GM21381 (cell line): Measurements from ENCODE around the gene GPR52.
A peak's percentile ranks its signal among the peaks of the same experiment; 100 is the strongest.
"Not testable (repeated sequence)": the region's sequence is repeated elsewhere in the genome, so short reads cannot be mapped to it uniquely, and the experiment has no call there.

ENCODE experiments used
- ATAC-seq: cut with Tn5 transposase; IDR thresholded peaks from one replicate; pipeline ENCODE4 v1.9.1; 2021; ENCODE audit warnings: mild to moderate bottlenecking, moderate library complexity; ENCODE audit not compliant: unreplicated experiment

GPR52 gene

GRCh38 chr1:174447866-174448530, at the start of gene GPR52:
Gene GPR52 (plus strand): TSS chr1:174447964. CDS start chr1:174448112, 148 bp downstream.
- no peak for ATAC-seq

GRCh38 chr1:174398246-174398645, 49.5 kb upstream of the GPR52 start:
- peak; percentile 59 for ATAC-seq

GRCh38 chr1:174399211-174399610, 48.6 kb upstream of the GPR52 start:
- ATAC-seq = no peak

GRCh38 chr1:174401075-174401474, 46.7 kb upstream of the GPR52 start:
- ATAC-seq = no peak

- no peak for ATAC-seq
These were observed 42.5 kb upstream of the GPR52 start for GRCh38 chr1:174405219-174405618.

GRCh38 chr1:174406421-174406820, 41.3 kb upstream of the GPR52 start:
- ATAC-seq = no peak

GRCh38 chr1:174407665-174408064, 40.1 kb upstream of the GPR52 start:
- ATAC-seq = no peak

- no peak for ATAC-seq
These were observed 39.6 kb upstream of the GPR52 start for GRCh38 chr1:174408146-174408545.

GRCh38 chr1:174409801-174410200, 38.0 kb upstream of the GPR52 start:
- not testable (repeated sequence) for ATAC-seq

GRCh38 chr1:174413632-174414031, 34.1 kb upstream of the GPR52 start:
- ATAC-seq = no peak

GRCh38 chr1:174414203-174414602, 33.6 kb upstream of the GPR52 start:
- ATAC-seq = no peak

GRCh38 chr1:174415506-174415905, 32.3 kb upstream of the GPR52 start:
- ATAC-seq = no peak

- no peak for ATAC-seq
These were observed 29.8 kb upstream of the GPR52 start for GRCh38 chr1:174417921-174418320.

- ATAC-seq = no peak
These were observed 22.6 kb upstream of the GPR52 start for GRCh38 chr1:174425121-174425520.

GRCh38 chr1:174426153-174426552, 21.6 kb upstream of the GPR52 start:
- ATAC-seq = no peak

- no peak for ATAC-seq
These were observed 19.7 kb upstream of the GPR52 start for GRCh38 chr1:174428033-174428432.

- no peak for ATAC-seq
These were observed 19.0 kb upstream of the GPR52 start for GRCh38 chr1:174428739-174429138.

GRCh38 chr1:174433451-174433850, 14.3 kb upstream of the GPR52 start:
- ATAC-seq = no peak

GRCh38 chr1:174445351-174445750, 2.4 kb upstream of the GPR52 start:
- ATAC-seq = no peak

GRCh38 chr1:174445817-174446216, 1.9 kb upstream of the GPR52 start:
- ATAC-seq = no peak

GRCh38 chr1:174448531-174448883, 743 bp downstream of the GPR52 start:
- ATAC-seq = no peak

GRCh38 chr1:174448974-174449373, 1.2 kb downstream of the GPR52 start:
- ATAC-seq = no peak

GRCh38 chr1:174451408-174451807, 3.6 kb downstream of the GPR52 start:
- ATAC-seq = no peak
